ENCODE results near the gene NEO1.

DNA sequence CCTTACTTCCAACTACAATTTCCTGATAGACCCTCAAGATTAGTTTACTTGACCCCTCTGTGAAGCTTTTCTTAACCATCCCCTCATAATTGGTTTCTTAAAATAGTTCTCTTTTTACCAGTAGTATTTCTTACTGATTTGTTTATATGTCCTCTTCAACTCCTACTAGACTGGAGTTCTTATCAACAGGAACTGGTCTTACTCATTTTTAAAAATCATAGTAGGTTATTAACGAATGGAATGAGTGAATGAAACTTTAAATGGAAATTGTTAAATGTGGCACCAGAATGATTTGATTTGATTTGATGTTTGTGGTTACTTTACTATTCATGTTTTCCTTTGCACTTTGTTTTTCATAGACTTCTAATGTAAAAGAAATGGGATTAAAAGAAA is 91.5 kb downstream of the NEO1 start:
- TF ChIP-seq EZH2phosphoT487 (IDR thresholded peaks at IDR 0.05; ENCODE audit: borderline replicate concordance, low read length) = no peak
- TF ChIP-seq, protein P1, sequence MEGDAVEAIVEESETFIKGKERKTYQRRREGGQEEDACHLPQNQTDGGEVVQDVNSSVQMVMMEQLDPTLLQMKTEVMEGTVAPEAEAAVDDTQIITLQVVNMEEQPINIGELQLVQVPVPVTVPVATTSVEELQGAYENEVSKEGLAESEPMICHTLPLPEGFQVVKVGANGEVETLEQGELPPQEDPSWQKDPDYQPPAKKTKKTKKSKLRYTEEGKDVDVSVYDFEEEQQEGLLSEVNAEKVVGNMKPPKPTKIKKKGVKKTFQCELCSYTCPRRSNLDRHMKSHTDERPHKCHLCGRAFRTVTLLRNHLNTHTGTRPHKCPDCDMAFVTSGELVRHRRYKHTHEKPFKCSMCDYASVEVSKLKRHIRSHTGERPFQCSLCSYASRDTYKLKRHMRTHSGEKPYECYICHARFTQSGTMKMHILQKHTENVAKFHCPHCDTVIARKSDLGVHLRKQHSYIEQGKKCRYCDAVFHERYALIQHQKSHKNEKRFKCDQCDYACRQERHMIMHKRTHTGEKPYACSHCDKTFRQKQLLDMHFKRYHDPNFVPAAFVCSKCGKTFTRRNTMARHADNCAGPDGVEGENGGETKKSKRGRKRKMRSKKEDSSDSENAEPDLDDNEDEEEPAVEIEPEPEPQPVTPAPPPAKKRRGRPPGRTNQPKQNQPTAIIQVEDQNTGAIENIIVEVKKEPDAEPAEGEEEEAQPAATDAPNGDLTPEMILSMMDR (IDR thresholded peaks at IDR 0.05; ENCODE audit: low read depth, low read length, poor library complexity, severe bottlenecking) = no peak
